ENCODE measurements around the gene EFCAB6.

EFCAB6 gene

GRCh38 chr22:43537019-43537585, 275.0 kb downstream of the EFCAB6 start:
- no peak for DNase-seq (ENCODE audit: low read depth)
- in situ Hi-C loops (cut with HindIII; ENCODE audit: low sequenced_read_pairs): no loop called here
- no peak overlapping the region for H3K4me3 ChIP-seq (ENCODE audit: low read depth, low read length)
- TF ChIP-seq CTCF (IDR thresholded peaks at IDR 0.05; ENCODE audit: low read depth, low read length, missing control alignments): no peak

DNA sequence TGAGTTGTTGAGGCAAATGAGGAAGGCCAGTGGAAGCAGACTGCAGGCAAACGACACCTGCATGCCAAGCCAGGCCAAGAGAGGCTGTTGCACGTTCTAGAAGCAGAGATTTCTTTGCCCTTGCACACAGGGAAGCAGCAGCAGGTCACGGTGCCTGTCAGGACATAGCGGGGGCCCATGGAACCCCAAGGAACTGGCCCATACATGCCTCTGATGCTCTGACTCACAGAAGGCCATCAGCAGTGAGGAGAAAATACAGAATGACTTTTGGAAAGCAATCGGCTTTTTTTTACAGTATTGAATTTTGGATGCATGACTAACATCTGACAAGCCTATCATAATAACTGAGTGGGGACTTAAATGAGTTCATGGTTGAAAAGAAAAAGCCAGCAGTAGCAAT, 276.4 kb downstream of the EFCAB6 start:
- no peak for DNase-seq (ENCODE audit: low read depth)
- no peak overlapping the region for H3K4me3 ChIP-seq (ENCODE audit: low read depth, low read length)
- no peak for TF ChIP-seq CTCF (IDR thresholded peaks at IDR 0.05; ENCODE audit: low read depth, low read length, missing control alignments)
- in situ Hi-C loops (cut with HindIII; ENCODE audit: low sequenced_read_pairs): no loop called here

- in situ Hi-C loops (cut with HindIII; ENCODE audit: low sequenced_read_pairs): no loop called here
- no peak for TF ChIP-seq CTCF (IDR thresholded peaks at IDR 0.05; ENCODE audit: low read depth, low read length, missing control alignments)
- no peak for DNase-seq (ENCODE audit: low read depth)
- H3K4me3 ChIP-seq (ENCODE audit: low read depth, low read length): no peak overlapping the region
Measured at GRCh38 chr22:43535336-43535735, 276.8 kb downstream of the EFCAB6 start.

DNA sequence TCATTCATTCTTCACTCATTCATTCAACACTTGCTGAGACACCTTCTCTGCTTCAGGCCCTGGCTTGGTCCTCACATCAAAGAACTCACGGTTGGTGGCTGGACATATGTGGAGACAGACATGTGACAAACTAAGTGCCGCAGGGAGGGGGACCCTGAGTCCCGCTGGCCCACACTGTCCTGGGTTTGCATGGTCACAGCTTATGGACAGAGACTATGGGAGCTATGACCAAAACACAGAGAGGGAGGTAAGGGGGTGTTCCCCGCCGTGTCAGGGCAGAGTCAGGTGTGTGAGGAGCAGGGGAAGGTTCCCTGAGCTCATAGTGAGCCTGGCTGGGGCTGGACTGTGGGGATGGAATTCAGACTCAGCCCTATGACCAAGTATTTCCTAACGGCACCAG, 277.2 kb downstream of the EFCAB6 start:
- no peak for DNase-seq (ENCODE audit: low read depth)
- no peak for TF ChIP-seq CTCF (IDR thresholded peaks at IDR 0.05; ENCODE audit: low read depth, low read length, missing control alignments)
- H3K4me3 ChIP-seq (ENCODE audit: low read depth, low read length): no peak overlapping the region
- in situ Hi-C loops (cut with HindIII; ENCODE audit: low sequenced_read_pairs): no loop called here

DNA sequence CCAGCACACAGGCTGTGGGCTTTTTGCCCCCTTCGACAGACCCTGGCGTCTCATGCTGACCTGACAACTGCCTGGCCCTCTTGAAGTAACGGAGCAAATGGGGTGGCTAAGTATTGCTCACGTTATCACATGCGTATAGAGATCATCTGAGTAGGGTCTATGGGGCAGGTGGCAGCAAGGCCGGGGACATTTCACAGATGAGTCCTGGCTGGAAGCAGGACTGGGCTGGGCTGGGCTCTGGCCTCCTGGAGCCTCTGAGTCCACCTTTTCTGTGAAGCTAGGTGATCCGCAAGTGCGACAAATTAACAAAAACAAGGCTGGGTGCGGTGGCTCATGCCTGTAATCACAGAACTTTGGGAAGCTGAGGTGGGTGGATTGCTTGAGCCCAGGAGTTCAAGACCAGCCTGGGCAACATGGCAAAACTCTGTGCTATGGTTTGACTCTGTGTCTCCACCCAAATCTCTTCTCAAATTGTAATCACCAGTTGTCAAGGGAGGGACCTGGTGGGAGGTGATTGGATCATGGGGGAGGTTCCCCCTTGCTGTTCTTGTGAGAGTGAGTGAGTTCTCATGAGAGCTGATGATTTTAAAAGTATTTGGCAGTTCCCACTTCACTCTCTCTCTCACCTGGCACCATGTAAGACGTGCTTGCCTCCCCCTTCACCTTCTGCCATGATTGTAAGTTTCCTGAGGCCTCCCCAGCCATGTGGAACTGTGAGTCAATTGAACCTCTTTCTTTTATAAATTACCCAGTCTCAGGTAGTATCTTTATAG, 278.3 kb downstream of the EFCAB6 start:
- H3K4me3 ChIP-seq (ENCODE audit: low read depth, low read length): no peak overlapping the region
- DNase-seq (ENCODE audit: low read depth): no peak
- in situ Hi-C loops (cut with HindIII; ENCODE audit: low sequenced_read_pairs): no loop called here
- TF ChIP-seq CTCF (IDR thresholded peaks at IDR 0.05; ENCODE audit: low read depth, low read length, missing control alignments): no peak

DNA sequence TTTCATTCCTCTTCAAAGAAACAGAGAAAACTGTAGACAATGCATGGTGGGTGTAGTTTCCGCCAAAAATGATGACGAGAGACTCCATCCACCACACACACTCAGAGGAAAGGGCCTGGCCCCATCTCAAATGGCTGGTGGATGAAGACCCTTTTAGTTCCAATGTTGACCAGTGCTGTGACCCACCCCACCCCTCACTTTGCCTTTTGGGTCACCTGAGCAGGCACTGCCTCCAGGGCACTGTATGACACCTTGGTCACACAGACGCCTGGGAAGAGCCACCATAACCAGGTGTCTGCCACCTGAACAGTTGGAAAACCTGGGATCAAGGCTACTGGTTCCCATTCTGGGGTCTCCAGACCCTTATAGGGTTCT, 279.0 kb downstream of the EFCAB6 start:
- in situ Hi-C loops (cut with HindIII; ENCODE audit: low sequenced_read_pairs): no loop called here
- no peak overlapping the region for H3K4me3 ChIP-seq (ENCODE audit: low read depth, low read length)
- TF ChIP-seq CTCF (IDR thresholded peaks at IDR 0.05; ENCODE audit: low read depth, low read length, missing control alignments): no peak
- no peak for DNase-seq (ENCODE audit: low read depth)

Data from astrocyte of the cerebellum (primary cell).